22Rv1 (cell line): ENCODE results near the gene C22orf39.

Experiments used
- CTCF ChIP-seq: fragments of 450-650 bp; IDR thresholded peaks from 2 replicates; pipeline ENCODE4 v1.5.1; 2017; ENCODE audit warnings: mild to moderate bottlenecking
- ZFX ChIP-seq: fragments of 450-650 bp; IDR thresholded peaks from 2 replicates; pipeline ENCODE4 v1.6.1; 2017; ENCODE audit warnings: antibody characterized with exemption, borderline replicate concordance

GRCh38 chr22:19398206-19398605 is 49.3 kb downstream of the C22orf39 start:
- TF ChIP-seq CTCF, result no peak
- no peak for TF ChIP-seq ZFX
